K562 (cell line): ENCODE data around the gene SMIM13. TPM values are rescaled to one million over a fixed set of nuclear protein-coding genes. Genes with fewer than 3 reads are reported as not detected.

ENCODE experiments used
- ARID3A ChIP-seq: IDR thresholded peaks from 2 replicates; pipeline ENCODE4 v1.6.1; 2012; ENCODE audit warnings: low read depth, low read length, improper control_type of control experiment, borderline replicate concordance
- CHAMP1 ChIP-seq: fragments of 450-650 bp; IDR thresholded peaks from 2 replicates; pipeline ENCODE4 v1.6.1; 2016; ENCODE audit warnings: mild to moderate bottlenecking
- CTCFL ChIP-seq: IDR thresholded peaks from 2 replicates; pipeline ENCODE4 v1.6.1; 2011; ENCODE audit warnings: borderline replicate concordance, low read depth, mild to moderate bottlenecking, moderate library complexity, low read length; ENCODE audit not compliant: insufficient read depth, poor library complexity, severe bottlenecking
- E2F6 ChIP-seq, 2 experiments: IDR thresholded peaks; 2 replicates each; pipeline ENCODE4 v1.6.1; 2011; ENCODE audit warnings: borderline replicate concordance in 1 of 2, control low read depth in 1 of 2, low read depth in 1 of 2, low read length in 1 of 2, mild to moderate bottlenecking in 1 of 2, mixed read lengths in 1 of 2, moderate library complexity in 1 of 2; ENCODE audit not compliant: insufficient read depth in 1 of 2, insufficient read length in 1 of 2, poor library complexity in 1 of 2, severe bottlenecking in 1 of 2; ENCODE audit errors: extremely low read depth in 1 of 2
- HMG20A ChIP-seq: fragments of 450-650 bp; formaldehyde crosslinking; conservative IDR thresholded peaks from 2 replicates; pipeline ENCODE4 v1.4.0; 2020; ENCODE audit warnings: mild to moderate bottlenecking, mixed read lengths
- ID3 ChIP-seq, 2 experiments: fragments of 250-450 bp in 1 of 2; fragments of 450-650 bp in 1 of 2; sonication (Bioruptor Pico) in 1 of 2; IDR thresholded peaks; 2 replicates each; pipeline versions ENCODE4 v1.6.1 to v1.8.0; 2016 to 2021; ENCODE audit warnings: mild to moderate bottlenecking in 2 of 2, moderate library complexity in 2 of 2, missing compliant biosample characterization in 1 of 2, missing genetic modification characterization in 1 of 2
- KAT7 ChIP-seq: sonication (generic); formaldehyde crosslinking; IDR thresholded peaks from 2 replicates; pipeline ENCODE4 v1.8.0; 2022; ENCODE audit warnings: missing genetic modification reagents, mild to moderate bottlenecking, borderline replicate concordance
- MAFK ChIP-seq: IDR thresholded peaks from 2 replicates; pipeline ENCODE4 v1.6.1; 2011; ENCODE audit warnings: low read length, improper control_type of control experiment
- MTA1 ChIP-seq: fragments of 450-650 bp; IDR thresholded peaks from 2 replicates; pipeline ENCODE4 v1.6.1; 2017; ENCODE audit warnings: borderline replicate concordance
- NR0B1 ChIP-seq: fragments of 450-650 bp; IDR thresholded peaks from one replicate; pipeline ENCODE4 v1.6.1; 2018; ENCODE audit warnings: mild to moderate bottlenecking, moderate library complexity; ENCODE audit not compliant: partially characterized antibody
- PTBP1 ChIP-seq: fragments of 200-400 bp; formaldehyde crosslinking; IDR thresholded peaks from 2 replicates; pipeline ENCODE4 v1.6.1; 2017; ENCODE audit warnings: low read depth, low read length
- THRA ChIP-seq: fragments of 450-650 bp; IDR thresholded peaks from 2 replicates; pipeline ENCODE4 v1.6.1; 2017; ENCODE audit warnings: mild to moderate bottlenecking, moderate library complexity
- ZC3H11A ChIP-seq: IDR thresholded peaks from 2 replicates; pipeline ENCODE4 v1.6.1; 2012; ENCODE audit warnings: low read depth, low read length, improper control_type of control experiment
- ZNF146 ChIP-seq: IDR thresholded peaks from one replicate; pipeline ENCODE4 v1.6.1; 2018; ENCODE audit warnings: missing compliant biosample characterization; ENCODE audit not compliant: unreplicated experiment
- ZNF263 ChIP-seq: sonication (generic); formaldehyde crosslinking; IDR thresholded peaks from 2 replicates; pipeline ENCODE4 v1.8.0; 2022; ENCODE audit warnings: mild to moderate bottlenecking, missing genetic modification reagents, borderline replicate concordance
- ZNF408 ChIP-seq: fragments of 250-450 bp; sonication (Bioruptor Pico); IDR thresholded peaks from 2 replicates; pipeline ENCODE4 v1.4.0; 2020; ENCODE audit warnings: low read depth, mild to moderate bottlenecking, moderate library complexity
- polyA plus RNA-seq, 8 experiments: library from polyadenylated mRNA; depleted of rRNA in 4 of 8; stranded (reverse) in 5 of 8; unstranded in 3 of 8; fragments of >200 nt; fragmentation: Nextera tagmentation in 2 of 8; fragmentation: Illumina TruSeq in 1 of 8; extraction: Ambion mirVana in 2 of 8; extraction: Trizol in 1 of 8; gene quantifications; 2 replicates each; pipeline versions ENCODE4 v1.2.1 to v1.2.3, GENCODE V29; 2011 to 2014; ENCODE audit warnings: inconsistent platforms in 1 of 8, missing spikeins in 1 of 8
- total RNA-seq, 7 experiments: library from RNA; depleted of rRNA in 6 of 7; stranded (reverse); fragments of >200 nt in 6 of 7; fragmentation: Illumina TruSeq in 2 of 7; extraction: Trizol in 2 of 7; gene quantifications; 2 replicates each; pipeline versions ENCODE4 v1.2.1 to v1.2.3, GENCODE V29; 2011 to 2021; ENCODE audit warnings: low replicate concordance in 1 of 7

SMIM13 gene
- total and polyA plus RNA-seq, 9 of the 15 experiments (the other 6 are each of a cell fraction or from before 2014, with no cell fraction given) = 5.5 to 24.8 (median 11.7) TPM

GRCh38 chr6:11097476-11097875, 3.8 kb downstream of the SMIM13 start (continued):
- TF ChIP-seq CTCFL (no peak), THRA (no peak), ZC3H11A (no peak), MTA1 (no peak), ARID3A (no peak), ID3 (CRISPR knock-in tag; IDR thresholded peaks at IDR 0.05) (no peak), ID3 (tag; IDR thresholded peaks at IDR 0.05) (no peak), ZNF408 (no peak), KAT7 (no peak), MAFK (no peak), CHAMP1 (no peak), E2F6 (IDR thresholded peaks at IDR 0.05; ENCODE audit: borderline replicate concordance in 1 of 2, extremely low read depth in 1 of 2, insufficient read depth in 1 of 2, insufficient read length in 1 of 2, low read depth in 1 of 2, low read length in 1 of 2, poor library complexity in 1 of 2, severe bottlenecking in 1 of 2) (no peak), ZNF146 (no peak), ZNF263 (no peak), NR0B1 (no peak), PTBP1 (no peak), HMG20A (no peak)
